Activated CD4-positive, alpha-beta T cell treated with anti-CD3 and anti-CD28 coated beads for 4 hours (primary cell): ENCODE results near the gene HOXD11.

Experiments used
- DNase-seq, 2 donors: peaks; one replicate each; pipeline ENCODE4 v3.0.0-alpha.2; 2020

HOXD11 gene

GRCh38 chr2:176122683-176123410, 15.8 kb downstream of the HOXD11 start, which contains the start of gene HOXD9:
TSS of gene HOXD9 (plus strand) at chr2:176122719. CDS start at chr2:176122769, 50 bp downstream.
- no peak for DNase-seq

- no peak for DNase-seq
Observed at GRCh38 chr2:176123411-176124109, 16.5 kb downstream of the HOXD11 start.

- DNase-seq: no peak
Observed at GRCh38 chr2:176124110-176124946, 17.2 kb downstream of the HOXD11 start.

- DNase-seq: no peak
Observed at GRCh38 chr2:176124947-176125771, 18.1 kb downstream of the HOXD11 start.

- no peak for DNase-seq
Observed at GRCh38 chr2:176125772-176126054, 18.6 kb downstream of the HOXD11 start.

- DNase-seq: peak; percentile 68 to 74
Observed at GRCh38 chr2:176126929-176127773, 20.1 kb downstream of the HOXD11 start.

- DNase-seq: no peak
Observed at GRCh38 chr2:176127774-176128072, 20.6 kb downstream of the HOXD11 start.

GRCh38 chr2:176128172-176128981, 21.3 kb downstream of the HOXD11 start:
- DNase-seq: no peak

GRCh38 chr2:176128982-176129796, 22.1 kb downstream of the HOXD11 start, which contains the start of gene HOXD8:
TSS of gene HOXD8 (plus strand) at chr2:176129705. CDS start at chr2:176130367, 662 bp downstream.
- DNase-seq: no peak

GRCh38 chr2:176129813-176130146, 22.7 kb downstream of the HOXD11 start:
- DNase-seq: no peak

- peak in 1 of 2 donors; percentile 14 for DNase-seq
Observed at GRCh38 chr2:176130147-176130956, 23.3 kb downstream of the HOXD11 start.

GRCh38 chr2:176130957-176131847, 24.1 kb downstream of the HOXD11 start:
- DNase-seq: no peak

GRCh38 chr2:176131848-176132158, 24.7 kb downstream of the HOXD11 start:
- DNase-seq: no peak

- DNase-seq: no peak
Observed at GRCh38 chr2:176132205-176133171, 25.4 kb downstream of the HOXD11 start.

GRCh38 chr2:176133389-176133788, 26.3 kb downstream of the HOXD11 start:
- DNase-seq: no peak

- no peak for DNase-seq
Observed at GRCh38 chr2:176134035-176134434, 27.0 kb downstream of the HOXD11 start.

GRCh38 chr2:176135035-176135440, 28.0 kb downstream of the HOXD11 start:
- no peak for DNase-seq
